Heart left ventricle (tissue), 13 donors: ENCODE results near the gene ZNF627.

Experiments
- POLR2A ChIP-seq, 2 donors: fragments of 450-650 bp; IDR thresholded peaks; one replicate each; pipeline ENCODE4 v1.6.1; 2017; ENCODE audit warnings: antibody characterized with exemption in 2 of 2, mild to moderate bottlenecking in 2 of 2, moderate library complexity in 2 of 2
- TF ChIP-seq, protein P1 (sequence below), 12 donors: fragments of 200-600 bp; sonication (generic) in 4 of 12; IDR thresholded peaks; one replicate each; pipeline versions ENCODE4 v1.5.0 to v1.8.0; 2018 to 2022; ENCODE audit warnings: antibody characterized with exemption in 12 of 12, mild to moderate bottlenecking in 5 of 12
- donor health status: ischemic (EF 13 %, LVEDD 7.1; RV severe dilation, severe dysfunction).
- donor health status: DM: no; HTN: yes; CAD: no.
- donor health status: DM: no; HTN: no; CAD: no.
- donor health status: ischemic (EF 25% LVEDD 6.9; RV normal size, moderate dysfunction).
- donor health status: ischemic (EF 25% LVEDD 5.7; RV mildly dilated, moderate dysfunction).
- donor health status: ischemic (EF 35%, LVEDD 5.7; RV mildly dilated, moderate dysfunction).
- donor health status: nonischemic (EF 11% LVEDD 7.7; RV severe dilation, severe dysfunction).
- donor health status: DM: yes; HTN: yes; CAD: no.
- donor health status: PGD.
- donor health status: ischemic (EF 29% LVEDD 5.4; RV normal size, mild dysfunction).
- donor health status: nonischemic (EF 23%, LVEDD 6.1; RV moderate dilation, normal function).

DNA sequence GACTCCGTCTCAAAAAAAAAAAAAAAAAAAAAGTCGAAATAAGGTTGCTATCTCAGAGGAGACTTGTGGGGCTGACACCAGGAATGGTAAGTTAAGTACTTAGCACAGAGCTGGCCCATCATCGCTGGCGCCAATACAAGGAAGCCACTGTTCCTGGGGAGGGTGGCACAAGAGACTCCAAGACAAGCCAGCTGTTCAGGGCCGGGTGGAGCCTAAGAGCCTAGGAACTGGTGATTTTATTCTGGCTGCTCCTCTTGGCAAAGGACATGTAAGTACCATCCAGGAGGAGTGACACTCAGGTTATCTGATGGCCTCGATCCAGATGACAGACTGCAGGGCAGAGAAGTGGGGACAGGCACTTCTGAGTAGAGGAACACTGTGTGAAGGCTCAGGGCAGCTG lies 42.0 kb upstream of the ZNF627 start:
- TF ChIP-seq, protein P1, sequence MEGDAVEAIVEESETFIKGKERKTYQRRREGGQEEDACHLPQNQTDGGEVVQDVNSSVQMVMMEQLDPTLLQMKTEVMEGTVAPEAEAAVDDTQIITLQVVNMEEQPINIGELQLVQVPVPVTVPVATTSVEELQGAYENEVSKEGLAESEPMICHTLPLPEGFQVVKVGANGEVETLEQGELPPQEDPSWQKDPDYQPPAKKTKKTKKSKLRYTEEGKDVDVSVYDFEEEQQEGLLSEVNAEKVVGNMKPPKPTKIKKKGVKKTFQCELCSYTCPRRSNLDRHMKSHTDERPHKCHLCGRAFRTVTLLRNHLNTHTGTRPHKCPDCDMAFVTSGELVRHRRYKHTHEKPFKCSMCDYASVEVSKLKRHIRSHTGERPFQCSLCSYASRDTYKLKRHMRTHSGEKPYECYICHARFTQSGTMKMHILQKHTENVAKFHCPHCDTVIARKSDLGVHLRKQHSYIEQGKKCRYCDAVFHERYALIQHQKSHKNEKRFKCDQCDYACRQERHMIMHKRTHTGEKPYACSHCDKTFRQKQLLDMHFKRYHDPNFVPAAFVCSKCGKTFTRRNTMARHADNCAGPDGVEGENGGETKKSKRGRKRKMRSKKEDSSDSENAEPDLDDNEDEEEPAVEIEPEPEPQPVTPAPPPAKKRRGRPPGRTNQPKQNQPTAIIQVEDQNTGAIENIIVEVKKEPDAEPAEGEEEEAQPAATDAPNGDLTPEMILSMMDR (IDR thresholded peaks at IDR 0.05), result no peak
- TF ChIP-seq POLR2A (IDR thresholded peaks at IDR 0.05), result no peak
